Upper lobe of left lung (tissue), 6 donors: ENCODE measurements around the gene LARP6. TPM values are rescaled to one million over a fixed set of nuclear protein-coding genes. Genes with fewer than 3 reads are reported as not detected.

Experiments used
- ATAC-seq, 2 donors: fragments of 200-7000 bp; cut with Tn5 transposase; one replicate each; pipeline ENCODE4 v1.9.1; 2022; ENCODE audit warnings: mild to moderate bottlenecking in 2 of 2, moderate library complexity in 2 of 2; ENCODE audit not compliant: low FRiP score in 2 of 2
- DNase-seq, 2 donors: peaks; one replicate each; pipeline ENCODE4 v3.0.0-alpha.2; 2019 to 2020
- H3K27ac ChIP-seq, 4 donors: fragments of 200-600 bp; sonication (generic); one replicate each; pipeline ENCODE4 v1.5.1; 2016 to 2019
- H3K27me3 ChIP-seq, 4 donors: fragments of 200-600 bp; sonication (generic); one replicate each; pipeline ENCODE4 v1.5.1; 2017 to 2019
- H3K36me3 ChIP-seq, 4 donors: fragments of 200-600 bp; sonication (generic); one replicate each; pipeline ENCODE4 v1.5.1; 2016 to 2019
- H3K4me1 ChIP-seq, 4 donors: fragments of 200-600 bp; sonication (generic); one replicate each; pipeline ENCODE4 v1.5.1; 2018 to 2019
- H3K4me3 ChIP-seq, 4 donors: fragments of 200-600 bp; sonication (generic); one replicate each; pipeline ENCODE4 v1.5.1; 2017 to 2019; ENCODE audit warnings: mild to moderate bottlenecking in 2 of 4, moderate library complexity in 1 of 4
- H3K9me3 ChIP-seq, 4 donors: fragments of 200-600 bp; sonication (generic); one replicate each; pipeline ENCODE4 v1.5.1; 2018 to 2019
- CTCF ChIP-seq, 6 experiments: fragments of 450-650 bp in 4 of 6; fragments of 200-600 bp in 2 of 6; sonication (generic) in 2 of 6; IDR thresholded peaks; one replicate each; pipeline ENCODE4 v1.5.1; 2016 to 2019; ENCODE audit warnings: antibody characterized with exemption in 6 of 6
- EP300 ChIP-seq, 4 donors: sonication (generic); formaldehyde crosslinking; IDR thresholded peaks; one replicate each; pipeline ENCODE4 v1.5.1; 2017; ENCODE audit warnings: antibody characterized with exemption in 4 of 4, control low read depth in 2 of 4
- POLR2A ChIP-seq, 4 donors: fragments of 450-650 bp; IDR thresholded peaks; one replicate each; pipeline ENCODE4 v1.5.1; 2016 to 2017; ENCODE audit warnings: antibody characterized with exemption in 4 of 4, mild to moderate bottlenecking in 2 of 4
- POLR2AphosphoS5 ChIP-seq, 2 donors: sonication (generic); formaldehyde crosslinking; IDR thresholded peaks; one replicate each; pipeline ENCODE4 v1.5.1; 2017; ENCODE audit warnings: antibody characterized with exemption in 2 of 2
- WGBS, 2 donors: methylation state at CpG; one replicate each; pipeline ENCODE4 v1.1.5; 2017 to 2018; 5-methylcytosine and 5-hydroxymethylcytosine counted together
- total RNA-seq, 6 donors: library from RNA; depleted of rRNA in 4 of 6; stranded (reverse); fragments of >200 nt in 4 of 6; gene quantifications; one replicate each; pipeline versions ENCODE4 v1.1.0 to v1.2.1, GENCODE V29; 2016 to 2021
- donor health status: DM: no; HTN: no; CAD: no; lungs with moderate emphysema.
- donor health status: DM: no; HTN: yes; CAD: no; lungs with severe emphysema.

Gene LARP6
- total RNA-seq, 6 donors from 2014 or later = 1.0 to 12.0 (median 5.2) TPM

GRCh38 chr15:70781236-70781635 lies 72.7 kb downstream of the LARP6 start:
- WGBS, 2 donors = 96 to 97% methylated on average over 5 of the region's 5 CpGs
- H3K4me1 ChIP-seq = peaks cover 0 to 11% (median 6%) of the 10 kb centered on the region in 4 donors
- TF ChIP-seq POLR2AphosphoS5 (IDR thresholded peaks at IDR 0.05) (no peak), EP300 (IDR thresholded peaks at IDR 0.05) (no peak), POLR2A (IDR thresholded peaks at IDR 0.05) (no peak), CTCF (IDR thresholded peaks at IDR 0.05) (no peak)
- H3K27me3 ChIP-seq = no peaks in the 10 kb centered on the region
- no peak overlapping the region for H3K4me3 ChIP-seq
- H3K36me3 ChIP-seq = no peaks in the 10 kb centered on the region
- no peaks in the 10 kb centered on the region for H3K9me3 ChIP-seq
- ATAC-seq (no peak), DNase-seq (no peak)
- no peak overlapping the region for H3K27ac ChIP-seq

Other genes with a start within 250 kb of the LARP6 start
- gene UACA, start 90.6 kb downstream of the LARP6 start, total RNA-seq = 10 to 100 TPM; 23.9 to 83.8 (median 39.0) TPM
- gene THAP10, start 38.3 kb upstream of the LARP6 start, total RNA-seq = 1 to 10 TPM; 1.6 to 4.0 (median 2.1) TPM
- 10 to 100 TPM in 3 of 6 donors, 1 to 10 TPM in 3; 3.0 to 26.7 (median 9.2) TPM for gene LRRC49, start 38.7 kb upstream of the LARP6 start, total RNA-seq